Stomach smooth muscle (tissue), 2 donors: ENCODE measurements around the gene PFKFB3.

Experiments used
- H3K27ac ChIP-seq: one replicate; pipeline ENCODE4 v1.7.0; 2013; ENCODE audit warnings: mild to moderate bottlenecking, low read length, inconsistent platforms
- H3K27me3 ChIP-seq, 2 donors: one replicate each; pipeline ENCODE4 v1.7.0; 2013; ENCODE audit warnings: low read length in 2 of 2; ENCODE audit not compliant: insufficient read depth in 2 of 2, control insufficient read depth in 1 of 2
- H3K36me3 ChIP-seq, 2 donors: one replicate each; pipeline ENCODE4 v1.7.0; 2013; ENCODE audit warnings: low read length in 2 of 2; ENCODE audit not compliant: control insufficient read depth in 2 of 2, insufficient read depth in 2 of 2
- H3K4me1 ChIP-seq: one replicate; pipeline ENCODE4 v1.7.0; 2013; ENCODE audit warnings: low read length; ENCODE audit not compliant: control insufficient read depth, insufficient read depth
- H3K4me3 ChIP-seq, 2 donors: one replicate each; pipeline ENCODE4 v1.7.0; 2013; ENCODE audit warnings: low read length in 2 of 2
- H3K9ac ChIP-seq, 2 donors: one replicate each; pipeline ENCODE4 v1.7.0; 2013; ENCODE audit warnings: low read length in 2 of 2, mild to moderate bottlenecking in 1 of 2
- H3K9me3 ChIP-seq, 2 donors: one replicate each; pipeline ENCODE4 v1.7.0; 2013; ENCODE audit warnings: low read length in 2 of 2; ENCODE audit not compliant: control insufficient read depth in 2 of 2
- donor health status: healthy.
- donor health status: Pancreatic carcinoma.

Gene PFKFB3

DNA sequence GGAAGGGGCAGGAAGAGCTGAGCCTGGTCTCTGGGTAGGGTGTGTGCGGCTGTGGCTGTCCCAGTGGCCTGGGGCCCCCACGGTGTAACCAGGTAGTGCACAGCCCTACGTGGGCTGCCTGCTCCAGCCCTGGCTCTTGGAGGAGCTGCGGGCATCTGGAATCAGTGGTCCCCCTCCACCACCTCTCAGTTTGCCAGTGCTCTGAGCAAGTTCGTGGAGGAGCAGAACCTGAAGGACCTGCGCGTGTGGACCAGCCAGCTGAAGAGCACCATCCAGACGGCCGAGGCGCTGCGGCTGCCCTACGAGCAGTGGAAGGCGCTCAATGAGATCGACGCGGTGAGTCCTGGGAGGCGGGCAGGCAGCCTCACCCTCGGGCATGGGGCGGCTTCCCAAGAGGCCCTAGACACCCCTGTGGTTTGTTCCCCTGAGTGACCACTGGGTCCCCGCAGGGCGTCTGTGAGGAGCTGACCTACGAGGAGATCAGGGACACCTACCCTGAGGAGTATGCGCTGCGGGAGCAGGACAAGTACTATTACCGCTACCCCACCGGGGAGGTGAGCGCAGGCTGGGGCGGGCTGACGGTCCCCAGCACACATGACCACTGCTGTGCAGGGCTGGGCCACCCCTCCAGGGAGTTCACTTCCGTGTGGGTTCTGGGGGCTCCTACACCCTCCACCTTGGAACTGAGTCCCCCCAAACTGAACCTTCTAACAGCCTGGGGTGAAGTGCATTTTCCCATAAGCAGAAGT, 18.6 kb downstream of the PFKFB3 start:
- H3K27ac ChIP-seq, result no peak overlapping the region

DNA sequence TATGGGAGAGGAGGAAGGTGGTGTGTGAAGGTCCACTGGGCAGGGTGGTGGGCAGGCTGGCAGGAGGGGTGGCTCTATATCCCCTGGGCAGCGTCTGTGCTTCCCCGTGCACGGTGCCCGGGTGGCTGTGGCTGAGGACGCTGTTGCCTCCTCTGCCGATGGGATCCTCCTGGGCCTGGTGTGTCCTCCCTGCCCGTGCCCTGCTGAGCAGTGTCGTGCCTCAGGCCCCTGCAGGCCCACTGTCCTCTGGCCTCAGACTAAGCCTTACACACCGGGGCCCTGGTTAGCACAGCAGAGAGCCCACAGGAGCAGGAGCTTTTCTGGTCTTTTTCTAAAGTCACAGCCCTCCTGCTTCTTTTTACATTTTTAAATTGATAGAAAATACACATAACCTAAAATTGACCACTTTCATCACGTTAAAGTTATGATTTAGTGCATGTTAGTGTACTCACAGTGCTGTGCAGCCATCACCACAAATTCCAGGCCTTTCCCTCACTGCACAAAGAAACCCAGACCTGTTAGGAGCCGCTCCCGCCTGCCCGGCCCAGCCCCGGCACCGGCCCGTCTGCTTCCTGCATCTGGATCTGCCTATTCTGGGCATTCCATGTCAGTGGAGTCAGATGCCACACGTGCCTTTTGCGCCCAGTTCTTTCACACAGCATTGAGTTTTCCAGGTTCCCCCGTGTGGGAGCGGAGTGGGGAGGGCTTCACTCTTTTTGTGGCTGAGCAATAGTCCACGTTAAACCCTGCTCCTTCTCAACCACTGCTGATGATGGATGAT, 19.4 kb downstream of the PFKFB3 start:
- no peak overlapping the region for H3K9ac ChIP-seq
- H3K4me3 ChIP-seq, result no peak overlapping the region
- no peaks in the 10 kb centered on the region for H3K4me1 ChIP-seq
- no peaks in the 10 kb centered on the region for H3K9me3 ChIP-seq
- H3K27me3 ChIP-seq, result no peaks in the 10 kb centered on the region
- H3K27ac ChIP-seq, result no peak overlapping the region
- peaks cover 64 to 71% of the 10 kb centered on the region in 2 donors for H3K36me3 ChIP-seq

More for the DNA sequence above, 18.6 kb downstream of the PFKFB3 start:
- Histone ChIP-seq H3K27me3 (no peaks in the 10 kb centered on the region), H3K4me1 (no peaks in the 10 kb centered on the region), H3K36me3 (peaks cover 67 to 76% of the 10 kb centered on the region in 2 donors), H3K9ac (no peak overlapping the region), H3K4me3 (no peak overlapping the region), H3K9me3 (no peaks in the 10 kb centered on the region)

DNA sequence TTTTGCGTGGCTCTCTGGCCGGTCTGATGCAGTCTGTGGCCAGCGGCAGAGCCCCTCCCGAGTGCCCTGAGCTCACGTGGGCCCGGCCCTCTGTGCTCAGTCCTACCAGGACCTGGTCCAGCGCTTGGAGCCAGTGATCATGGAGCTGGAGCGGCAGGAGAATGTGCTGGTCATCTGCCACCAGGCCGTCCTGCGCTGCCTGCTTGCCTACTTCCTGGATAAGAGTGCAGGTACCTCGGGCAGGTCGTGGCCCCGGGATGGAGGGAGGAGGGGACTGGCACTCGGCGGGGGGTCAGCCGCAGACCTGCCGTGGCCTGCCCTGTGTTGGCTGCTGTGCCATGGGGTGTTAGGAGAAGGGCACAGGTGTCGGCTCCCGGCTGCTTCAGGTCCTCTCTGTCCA, 20.0 kb downstream of the PFKFB3 start:
- Histone ChIP-seq H3K9ac (no peak overlapping the region), H3K4me1 (no peaks in the 10 kb centered on the region), H3K9me3 (no peaks in the 10 kb centered on the region), H3K4me3 (no peak overlapping the region), H3K27me3 (no peaks in the 10 kb centered on the region), H3K27ac (no peak overlapping the region), H3K36me3 (peaks cover 60 to 72% of the 10 kb centered on the region in 2 donors)

DNA sequence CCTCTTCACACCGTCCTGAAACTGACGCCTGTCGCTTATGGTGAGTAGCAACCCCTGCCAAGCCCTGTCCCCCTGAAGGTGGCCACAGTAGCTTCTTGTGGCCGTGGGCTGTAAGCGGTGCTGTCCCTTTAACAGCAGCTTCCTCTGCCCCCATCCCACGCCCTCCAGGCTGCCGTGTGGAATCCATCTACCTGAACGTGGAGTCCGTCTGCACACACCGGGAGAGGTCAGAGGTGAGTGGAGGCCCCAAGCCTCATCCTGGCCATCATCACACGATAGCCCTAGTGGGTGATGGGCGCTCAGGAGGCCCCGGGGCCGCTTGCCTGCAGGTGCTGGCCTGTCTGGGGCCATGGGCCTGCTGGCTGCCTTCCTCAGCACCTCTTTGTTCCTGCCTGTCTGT, 21.2 kb downstream of the PFKFB3 start:
- Histone ChIP-seq H3K9ac (no peak overlapping the region), H3K4me3 (no peak overlapping the region), H3K4me1 (no peaks in the 10 kb centered on the region), H3K27ac (no peak overlapping the region), H3K9me3 (no peaks in the 10 kb centered on the region), H3K36me3 (peaks cover 61 to 74% of the 10 kb centered on the region in 2 donors), H3K27me3 (no peaks in the 10 kb centered on the region)

DNA sequence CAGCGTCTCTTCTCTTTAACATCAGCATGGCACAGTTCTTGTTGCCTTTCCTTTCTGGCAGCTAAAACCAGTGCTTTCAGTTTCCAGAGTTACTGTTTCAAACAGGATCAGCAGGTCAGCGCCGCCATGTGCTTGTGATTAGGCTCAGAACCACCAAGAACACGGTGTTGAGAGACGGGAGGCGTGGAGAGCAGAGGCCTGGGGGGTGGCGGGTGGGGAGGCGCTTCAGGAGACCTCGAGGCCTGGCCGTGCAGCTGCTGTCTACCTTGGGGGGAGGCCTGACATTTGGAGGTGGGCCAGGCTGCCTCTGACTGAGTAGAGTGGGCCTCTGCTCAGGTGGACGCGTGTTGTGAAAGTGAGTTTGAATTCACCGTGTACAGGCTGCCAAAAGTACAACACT, 22.0 kb downstream of the PFKFB3 start:
- no peaks in the 10 kb centered on the region for H3K9me3 ChIP-seq
- H3K4me3 ChIP-seq, result no peak overlapping the region
- H3K4me1 ChIP-seq, result no peaks in the 10 kb centered on the region
- H3K27me3 ChIP-seq, result no peaks in the 10 kb centered on the region
- no peak overlapping the region for H3K9ac ChIP-seq
- H3K36me3 ChIP-seq, result peaks cover 54 to 71% of the 10 kb centered on the region in 2 donors
- no peak overlapping the region for H3K27ac ChIP-seq

DNA sequence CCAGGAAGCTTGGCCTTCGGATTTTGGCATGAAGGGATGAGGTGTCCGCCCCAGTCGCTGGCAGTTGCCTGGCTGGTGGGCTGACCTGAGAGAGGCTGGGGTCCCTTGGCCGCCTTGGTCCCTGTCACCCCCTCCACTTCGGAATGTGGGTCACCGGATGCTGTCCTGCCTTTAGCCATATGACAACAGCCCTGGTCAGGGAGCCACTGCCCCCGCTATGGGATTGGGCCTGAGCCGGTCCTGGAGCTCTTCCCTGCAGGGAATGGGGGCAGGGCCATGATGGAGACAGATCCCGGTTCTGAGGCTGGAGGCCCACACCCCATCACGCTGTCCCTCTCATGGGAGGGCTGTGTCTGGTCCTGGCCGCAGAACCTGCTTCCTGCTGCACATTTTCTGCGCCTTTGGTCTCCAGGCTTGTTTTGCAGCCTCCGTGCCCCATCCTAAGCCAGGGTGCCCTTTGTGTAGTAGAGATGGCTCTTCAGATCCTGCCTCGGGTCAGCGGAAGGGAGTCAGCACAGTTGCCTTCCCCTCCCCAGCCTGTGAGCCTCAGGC, 22.6 kb downstream of the PFKFB3 start:
- Histone ChIP-seq H3K36me3 (peaks cover 56 to 73% of the 10 kb centered on the region in 2 donors), H3K27me3 (no peaks in the 10 kb centered on the region), H3K27ac (no peak overlapping the region), H3K4me1 (no peaks in the 10 kb centered on the region), H3K9me3 (no peaks in the 10 kb centered on the region), H3K4me3 (no peak overlapping the region), H3K9ac (no peak overlapping the region)

DNA sequence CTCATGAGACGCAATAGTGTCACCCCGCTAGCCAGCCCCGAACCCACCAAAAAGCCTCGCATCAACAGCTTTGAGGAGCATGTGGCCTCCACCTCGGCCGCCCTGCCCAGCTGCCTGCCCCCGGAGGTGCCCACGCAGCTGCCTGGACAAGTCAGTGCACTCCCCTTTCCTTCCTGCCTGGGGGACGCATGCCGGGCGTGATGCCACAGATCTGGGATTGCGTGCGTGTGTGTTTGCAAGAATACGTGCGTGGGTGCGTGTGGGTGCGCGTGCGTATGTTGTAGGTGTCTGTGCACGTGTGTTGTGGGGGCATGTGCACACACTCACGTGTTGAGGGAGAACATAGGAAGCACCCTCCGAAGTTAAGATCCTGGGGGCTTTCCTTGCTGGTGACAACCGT, 23.5 kb downstream of the PFKFB3 start:
- no peaks in the 10 kb centered on the region for H3K9me3 ChIP-seq
- no peaks in the 10 kb centered on the region for H3K27me3 ChIP-seq
- H3K27ac ChIP-seq, result no peak overlapping the region
- no peak overlapping the region for H3K4me3 ChIP-seq
- no peaks in the 10 kb centered on the region for H3K4me1 ChIP-seq
- H3K9ac ChIP-seq, result no peak overlapping the region
- H3K36me3 ChIP-seq, result peaks cover 48 to 66% of the 10 kb centered on the region in 2 donors

DNA sequence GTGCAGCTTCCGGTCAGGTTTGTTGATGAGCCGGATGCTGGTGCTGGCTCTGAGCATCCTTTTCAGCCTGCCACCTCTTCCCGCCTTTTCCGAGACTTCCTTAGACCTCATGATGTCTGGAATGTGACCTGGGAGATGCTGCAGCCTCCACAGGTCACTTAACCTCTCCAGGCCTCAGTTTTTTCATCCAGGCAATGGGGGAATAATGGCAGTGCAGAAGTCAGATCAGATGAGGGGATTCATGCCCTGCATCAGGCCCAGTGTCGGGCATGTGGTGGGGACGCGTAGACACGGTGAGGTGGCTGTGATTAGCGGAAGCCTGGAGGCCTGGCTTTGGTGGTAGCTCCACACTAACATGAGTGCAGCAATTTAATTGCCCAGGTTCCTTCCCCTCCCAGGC, 24.6 kb downstream of the PFKFB3 start:
- no peak overlapping the region for H3K4me3 ChIP-seq
- no peak overlapping the region for H3K27ac ChIP-seq
- no peaks in the 10 kb centered on the region for H3K4me1 ChIP-seq
- H3K36me3 ChIP-seq, result peaks cover 36 to 58% of the 10 kb centered on the region in 2 donors
- no peak overlapping the region for H3K9ac ChIP-seq
- no peaks in the 10 kb centered on the region for H3K27me3 ChIP-seq
- H3K9me3 ChIP-seq, result no peaks in the 10 kb centered on the region

DNA sequence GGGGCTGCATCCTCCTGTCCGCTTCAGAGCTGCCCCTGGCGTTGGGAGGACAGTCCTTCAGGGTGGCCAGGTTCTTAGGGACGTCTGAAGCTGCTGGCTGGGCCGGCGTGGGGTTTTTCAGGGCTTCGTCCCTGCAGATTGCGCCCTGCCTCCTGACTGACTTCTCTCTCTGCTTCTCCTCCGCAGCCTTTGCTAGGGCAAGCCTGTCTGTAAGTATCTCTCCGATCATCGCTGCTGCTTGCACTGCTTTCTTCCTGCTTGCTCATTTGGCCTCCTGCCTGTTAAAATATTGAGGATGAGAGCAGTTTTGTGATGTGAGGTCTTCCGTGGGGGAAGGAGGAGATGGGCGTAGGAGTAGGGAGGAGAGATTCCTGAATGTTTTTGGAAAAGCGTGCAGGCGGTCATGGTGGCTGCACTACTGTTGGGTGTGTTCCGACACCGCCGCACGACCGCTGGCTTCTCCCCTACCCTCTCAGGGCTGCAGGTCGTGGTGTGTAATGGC, 25.3 kb downstream of the PFKFB3 start:
- no peaks in the 10 kb centered on the region for H3K9me3 ChIP-seq
- H3K4me1 ChIP-seq, result no peaks in the 10 kb centered on the region
- H3K27ac ChIP-seq, result no peak overlapping the region
- no peaks in the 10 kb centered on the region for H3K27me3 ChIP-seq
- no peak overlapping the region for H3K4me3 ChIP-seq
- peaks cover 32 to 56% of the 10 kb centered on the region in 2 donors for H3K36me3 ChIP-seq
- no peak overlapping the region for H3K9ac ChIP-seq

DNA sequence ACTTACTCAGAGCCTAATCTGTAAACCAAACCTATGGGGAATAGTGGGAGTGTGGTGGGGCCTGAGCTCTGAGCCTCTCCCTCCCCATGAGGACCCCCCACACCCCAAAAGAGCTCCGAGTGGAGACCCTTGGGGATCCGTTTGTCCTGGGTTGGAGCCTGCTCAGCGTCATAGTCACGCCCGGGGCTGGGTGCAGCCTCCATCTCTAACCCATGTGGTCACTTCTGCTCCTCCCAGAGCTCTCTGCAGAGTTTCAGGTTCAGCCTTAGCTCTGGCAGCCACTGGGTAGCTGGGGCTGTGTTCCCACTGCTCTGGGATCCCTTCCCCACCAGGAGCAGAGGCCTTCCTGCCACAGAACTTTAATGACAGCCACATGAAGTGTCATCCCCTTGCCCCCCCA, 25.9 kb downstream of the PFKFB3 start:
- no peak overlapping the region for H3K9ac ChIP-seq
- peaks cover 36 to 59% of the 10 kb centered on the region in 2 donors for H3K36me3 ChIP-seq
- H3K4me1 ChIP-seq, result no peaks in the 10 kb centered on the region
- H3K27ac ChIP-seq, result no peak overlapping the region
- H3K27me3 ChIP-seq, result no peaks in the 10 kb centered on the region
- H3K9me3 ChIP-seq, result no peaks in the 10 kb centered on the region
- H3K4me3 ChIP-seq, result no peak overlapping the region
